ENCODE results near the gene ARL5A.

Gene ARL5A

DNA sequence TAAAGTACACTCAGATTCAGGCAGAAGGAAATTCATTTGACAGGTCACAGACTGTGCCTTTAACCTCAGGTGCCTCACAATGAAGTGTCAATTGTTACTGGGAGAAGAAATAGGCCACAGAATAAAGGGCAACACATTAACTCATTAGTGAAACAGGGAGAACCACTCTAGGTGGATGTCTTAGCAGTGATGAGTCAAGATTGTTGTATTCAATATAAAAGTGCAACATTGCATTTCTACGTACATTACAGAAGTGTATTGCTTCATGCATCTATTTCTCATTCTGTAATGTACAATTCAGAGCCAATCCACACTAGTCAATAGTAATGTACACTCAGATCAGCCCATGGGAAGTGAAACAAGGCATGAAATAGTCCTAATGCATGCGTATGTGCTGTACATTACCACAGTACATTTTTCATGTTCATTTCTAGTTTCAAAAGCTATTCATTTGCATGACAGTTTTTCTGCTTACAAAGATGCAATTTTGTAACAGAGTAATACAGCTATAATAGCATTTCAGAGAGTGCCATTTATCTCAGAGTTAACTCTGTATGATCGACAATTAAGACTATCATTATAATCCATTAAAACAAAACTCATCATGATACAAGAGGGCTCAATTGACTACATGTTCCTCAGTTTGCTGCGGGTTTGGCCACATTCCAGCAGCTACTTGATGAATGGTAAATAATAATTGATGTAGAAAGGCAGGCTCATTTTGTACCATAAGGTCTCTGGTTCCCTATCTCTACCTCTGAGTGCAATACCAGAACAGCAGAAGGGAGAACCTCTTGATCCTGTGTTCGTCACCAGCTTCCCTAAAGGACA lies 12.2 kb upstream of the ARL5A start:
- no peak for DNase-seq

DNA sequence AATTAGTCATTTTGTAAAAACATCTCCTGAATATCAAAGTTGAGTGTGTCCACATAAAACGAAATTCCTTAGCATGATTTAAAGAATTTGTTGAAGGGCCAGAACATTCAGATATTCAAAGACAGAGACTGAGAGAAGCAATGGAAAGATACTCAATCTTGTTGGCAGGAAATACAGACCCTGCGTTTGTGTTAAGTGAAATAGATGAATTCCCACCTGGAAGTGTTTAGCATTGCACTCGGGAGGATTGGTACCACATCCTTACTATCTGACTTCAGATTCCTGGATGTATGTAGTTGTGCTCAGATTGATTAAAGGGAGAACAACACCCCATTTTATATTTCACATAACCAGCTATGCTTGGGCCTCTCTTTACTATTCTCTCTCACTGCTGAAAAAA lies 9.7 kb upstream of the ARL5A start:
- DNase-seq = no peak

DNA sequence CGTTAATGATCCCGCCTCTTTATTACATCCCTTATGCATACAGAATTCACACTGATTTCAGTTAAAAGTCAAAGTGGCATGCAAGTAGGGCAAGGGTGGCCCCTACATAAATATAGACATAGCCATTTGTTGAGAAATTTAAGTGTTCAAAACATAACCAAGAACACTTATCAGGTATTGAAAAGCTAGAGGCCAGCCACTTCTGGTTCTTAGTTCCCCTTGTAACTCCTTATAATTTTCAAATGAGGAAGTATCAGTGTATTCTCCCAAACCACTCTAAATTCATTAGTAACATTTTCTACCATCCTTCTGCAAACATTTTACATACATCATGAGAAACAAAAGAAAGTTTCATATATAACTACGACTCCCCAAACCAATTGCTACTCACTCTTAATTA lies 5.8 kb upstream of the ARL5A start:
- no peak for DNase-seq

DNA sequence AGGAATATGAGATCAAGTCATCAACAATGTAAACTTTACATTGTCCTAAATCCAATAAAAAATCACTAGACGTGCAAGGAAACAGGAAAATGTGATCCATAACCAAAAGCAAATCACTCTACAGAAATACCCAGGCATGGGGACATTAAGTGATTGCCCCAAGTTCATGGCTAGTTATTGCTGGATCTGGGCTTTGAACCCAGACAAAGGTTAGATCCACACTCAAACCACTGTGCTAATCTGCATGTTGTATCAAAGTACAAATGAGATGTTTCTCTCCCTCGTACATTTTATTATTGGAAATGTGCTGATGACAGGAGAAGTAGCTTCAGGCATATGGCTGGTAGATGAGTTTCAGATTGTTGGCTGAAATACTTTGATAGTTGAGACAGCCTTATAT lies 2.7 kb upstream of the ARL5A start:
- no peak for DNase-seq

DNA sequence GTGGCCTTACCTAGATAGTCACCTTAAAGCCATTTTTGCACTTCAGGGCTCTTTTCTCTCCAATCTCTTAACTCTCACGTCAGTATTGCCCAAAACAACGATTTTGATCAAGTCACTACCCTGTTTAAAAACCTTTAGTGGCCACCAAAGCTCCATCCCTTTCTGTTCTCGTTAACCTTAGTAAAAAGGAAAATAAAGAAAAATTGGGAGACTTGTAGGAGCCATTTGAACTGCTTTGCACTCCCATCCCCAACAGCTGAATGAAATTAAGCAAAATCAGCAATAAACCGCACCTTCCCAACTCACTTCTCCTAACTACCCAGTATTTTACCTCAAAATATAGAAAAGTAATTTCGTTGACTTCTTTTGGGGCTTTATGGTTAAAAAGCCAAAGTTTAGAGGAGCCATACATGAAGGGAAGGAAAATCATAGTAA lies 686 bp upstream of the ARL5A start:
- no peak for DNase-seq

DNA sequence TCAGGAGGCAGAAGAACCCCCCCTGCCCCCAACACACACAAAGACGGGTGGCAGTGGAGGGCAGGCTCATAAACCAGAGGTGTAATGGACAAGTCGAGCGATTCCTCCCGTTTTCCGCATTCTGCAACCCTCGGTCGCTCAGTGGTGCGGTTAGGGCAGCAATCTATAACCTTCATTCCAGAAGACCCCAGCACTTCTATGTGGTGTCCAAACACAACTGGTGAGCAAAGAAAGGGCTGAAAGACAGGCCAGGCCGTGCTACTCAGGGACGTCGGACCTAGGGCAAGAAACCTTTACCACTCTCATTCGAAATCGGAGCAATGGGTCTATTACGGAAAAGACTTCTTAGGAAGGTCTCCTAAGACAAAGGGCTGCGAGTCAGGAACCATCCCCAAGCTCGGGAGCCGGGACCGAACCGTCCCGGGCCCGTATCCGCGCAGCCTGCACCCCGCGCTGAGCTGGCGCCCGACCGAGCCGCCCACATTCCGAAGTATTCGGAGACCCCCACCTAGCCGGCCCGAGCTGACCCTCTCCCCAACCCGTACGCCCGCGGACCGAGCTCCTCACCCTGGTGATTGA lies 568 bp downstream of the ARL5A start:
- DNase-seq = peak; percentile 19

DNA sequence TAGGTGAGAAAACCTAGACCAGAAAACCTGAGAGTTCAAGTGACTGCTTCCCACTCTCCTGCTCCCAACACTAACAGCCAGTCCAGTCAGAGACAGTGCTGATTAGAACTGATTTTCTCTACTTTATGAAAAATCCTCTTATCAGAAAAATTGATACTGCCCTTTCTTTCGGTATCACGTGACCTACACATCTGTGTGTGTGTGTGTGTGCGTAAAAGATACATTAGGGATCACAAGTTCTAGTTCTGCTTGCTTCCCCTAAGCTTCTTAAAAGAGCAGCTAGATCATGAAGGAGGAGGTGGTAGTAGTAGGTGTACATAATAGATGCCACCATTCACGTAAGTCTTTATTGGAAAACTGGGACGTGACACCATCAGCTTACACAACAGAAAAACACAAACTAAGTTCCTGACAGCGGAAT lies 1.5 kb downstream of the ARL5A start:
- DNase-seq = no peak

DNA sequence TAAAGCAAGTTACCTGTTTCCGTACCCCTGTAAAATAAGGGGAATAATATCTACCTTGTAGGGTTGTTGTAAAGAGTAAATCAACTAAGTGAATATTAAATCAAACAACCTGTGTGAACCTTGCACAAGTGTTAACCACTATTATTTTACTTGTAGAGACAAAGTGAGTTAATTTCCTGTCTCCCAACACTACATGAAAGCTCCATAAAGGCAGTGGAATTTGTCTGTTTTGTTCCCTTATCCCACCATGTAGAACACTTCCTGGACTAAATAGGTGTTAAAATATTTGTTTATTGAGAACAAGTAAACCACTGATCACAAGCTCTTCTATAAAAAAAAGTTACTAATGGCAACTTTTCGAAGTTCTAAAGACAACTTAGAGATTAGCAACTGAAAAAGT lies 3.3 kb downstream of the ARL5A start:
- no peak for DNase-seq

DNA sequence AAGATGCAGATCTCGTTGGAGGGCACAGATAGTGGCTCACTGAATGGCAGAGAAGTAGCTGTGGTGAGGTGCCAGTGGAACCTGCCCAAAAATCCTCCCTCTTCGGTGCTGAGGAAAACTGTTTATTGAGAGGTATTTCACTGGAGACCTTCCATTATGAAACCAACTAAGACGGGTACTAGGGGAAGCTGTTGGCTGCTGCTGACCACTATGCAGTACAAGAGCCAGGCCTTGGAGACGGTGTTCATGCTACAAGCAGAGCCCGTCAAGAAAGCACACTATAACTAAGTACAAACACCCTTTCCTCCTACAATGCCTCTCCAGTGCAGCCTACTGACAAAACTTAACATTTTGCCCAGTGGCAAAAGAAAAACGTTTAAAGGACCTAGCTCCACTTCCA lies 4.6 kb downstream of the ARL5A start:
- no peak for DNase-seq

DNA sequence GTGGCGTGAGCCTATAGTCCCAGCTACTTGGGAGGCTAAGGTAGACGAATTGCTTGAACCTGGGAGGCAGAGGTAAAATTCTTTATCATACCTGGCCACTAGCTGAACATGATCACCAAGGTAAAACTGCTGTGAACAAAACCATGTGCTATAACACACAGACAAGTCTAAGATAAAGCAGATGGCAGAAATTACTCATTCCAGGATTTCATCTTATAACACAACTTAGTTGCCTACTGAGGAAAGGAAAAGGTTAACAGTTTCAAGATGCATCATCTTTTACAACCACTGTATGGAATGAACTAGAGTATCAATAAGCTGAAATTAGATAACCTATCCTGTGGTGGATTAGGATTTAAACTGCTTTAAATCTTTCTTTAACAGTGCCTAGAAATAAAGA lies 8.3 kb downstream of the ARL5A start:
- DNase-seq = no peak

DNA sequence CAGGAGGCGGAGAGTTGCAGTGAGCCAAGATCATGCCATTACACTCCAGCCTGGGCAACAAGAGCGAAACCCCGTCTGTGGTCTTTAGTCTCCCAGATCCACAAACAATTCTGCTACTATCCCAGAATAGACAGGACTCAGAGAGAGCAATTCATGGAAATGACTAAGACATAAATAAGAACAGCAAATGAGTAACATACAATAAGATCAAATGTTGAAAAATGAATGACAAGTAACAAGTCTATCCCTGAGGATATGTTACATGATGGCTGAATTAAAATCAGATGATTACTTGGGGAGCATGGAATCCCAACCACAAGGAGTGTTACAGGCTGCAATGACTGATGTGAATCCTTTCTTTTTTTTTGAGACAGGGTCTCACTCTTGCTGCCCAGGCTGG lies 10.3 kb downstream of the ARL5A start:
- DNase-seq = no peak

DNA sequence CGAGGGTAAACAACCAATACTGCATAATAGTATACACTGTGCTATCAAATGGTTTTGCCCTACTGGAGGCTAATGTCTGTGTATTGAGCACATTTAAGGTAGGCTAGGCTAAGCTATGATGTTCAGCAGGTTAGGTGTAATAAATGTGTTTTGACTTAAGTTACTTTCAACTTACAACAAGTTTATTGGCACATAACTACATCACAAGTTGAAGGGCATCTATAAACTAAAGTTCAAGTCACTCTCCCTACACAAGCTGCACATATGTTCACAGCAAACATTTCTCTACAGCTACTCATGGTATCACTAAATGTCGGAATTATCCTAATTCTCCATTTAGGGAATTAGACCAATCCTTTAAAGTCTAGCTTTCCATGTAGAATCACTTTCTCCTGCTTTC lies 11.4 kb downstream of the ARL5A start:
- DNase-seq = no peak

DNA sequence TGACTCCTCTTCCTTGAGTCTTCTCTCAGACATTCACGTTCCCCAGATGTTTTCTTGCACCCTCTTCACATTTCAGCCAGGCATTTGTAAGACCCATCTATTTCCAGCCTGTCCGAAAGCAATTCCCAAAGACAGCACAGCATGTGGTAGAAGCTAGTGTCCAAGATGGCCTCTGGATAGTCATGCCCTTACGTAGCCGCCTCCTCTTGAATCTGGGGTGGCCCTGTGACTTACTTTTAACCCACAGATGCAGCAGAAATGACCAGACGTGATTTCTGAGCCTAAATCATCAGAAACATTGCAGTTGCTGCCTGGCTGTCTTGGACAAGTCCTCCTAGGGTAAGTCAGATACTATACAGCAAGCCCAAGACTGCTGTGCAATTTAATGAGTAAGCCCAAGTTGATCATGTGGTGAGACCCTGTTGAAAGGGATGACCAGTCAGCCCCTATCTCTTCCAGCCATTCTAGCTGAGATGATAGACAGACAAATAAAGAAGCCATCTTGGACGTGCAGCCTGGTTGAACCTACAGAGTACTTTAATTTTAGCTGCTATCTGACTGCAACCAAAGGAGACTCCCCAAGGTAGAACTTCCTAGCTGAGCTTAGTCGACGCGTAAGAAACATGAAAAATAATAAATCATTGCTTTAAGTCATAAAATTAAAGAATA lies 12.3 kb downstream of the ARL5A start:
- no peak for DNase-seq

DNA sequence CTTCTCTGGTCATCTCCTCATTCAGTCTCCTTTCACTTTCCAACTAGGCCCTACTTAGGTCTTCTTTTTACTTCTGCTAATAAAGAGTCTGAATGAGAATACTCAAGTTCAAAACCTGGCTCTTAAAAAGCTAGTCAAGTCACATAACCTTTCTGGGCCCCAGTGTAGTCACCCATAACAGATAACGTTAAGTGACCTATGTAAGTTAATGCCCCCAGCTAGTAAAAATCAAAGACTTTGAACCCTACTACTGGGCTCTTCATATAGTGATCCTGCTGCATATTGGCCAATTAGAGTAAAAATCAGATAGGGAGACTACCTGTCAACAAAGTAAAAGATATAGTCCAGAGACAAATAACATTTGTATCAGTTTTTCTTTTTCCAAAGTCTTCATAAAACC lies 17.7 kb downstream of the ARL5A start:
- no peak for DNase-seq

DNA sequence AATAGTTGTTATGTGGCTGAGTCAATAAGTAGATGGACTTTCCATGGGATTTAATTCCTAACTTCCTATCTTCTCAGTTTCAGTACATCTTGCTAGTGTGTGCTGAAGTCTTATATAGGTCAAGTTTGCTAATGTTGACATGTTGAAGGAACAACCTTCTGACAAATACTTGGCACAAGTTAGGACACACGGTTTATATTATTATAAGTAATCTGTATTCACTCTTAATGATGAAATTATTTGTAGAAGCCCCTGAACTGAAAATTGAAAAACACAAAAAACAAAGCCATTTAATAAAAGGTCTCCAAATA lies 19.2 kb downstream of the ARL5A start:
- DNase-seq = no peak

DNA sequence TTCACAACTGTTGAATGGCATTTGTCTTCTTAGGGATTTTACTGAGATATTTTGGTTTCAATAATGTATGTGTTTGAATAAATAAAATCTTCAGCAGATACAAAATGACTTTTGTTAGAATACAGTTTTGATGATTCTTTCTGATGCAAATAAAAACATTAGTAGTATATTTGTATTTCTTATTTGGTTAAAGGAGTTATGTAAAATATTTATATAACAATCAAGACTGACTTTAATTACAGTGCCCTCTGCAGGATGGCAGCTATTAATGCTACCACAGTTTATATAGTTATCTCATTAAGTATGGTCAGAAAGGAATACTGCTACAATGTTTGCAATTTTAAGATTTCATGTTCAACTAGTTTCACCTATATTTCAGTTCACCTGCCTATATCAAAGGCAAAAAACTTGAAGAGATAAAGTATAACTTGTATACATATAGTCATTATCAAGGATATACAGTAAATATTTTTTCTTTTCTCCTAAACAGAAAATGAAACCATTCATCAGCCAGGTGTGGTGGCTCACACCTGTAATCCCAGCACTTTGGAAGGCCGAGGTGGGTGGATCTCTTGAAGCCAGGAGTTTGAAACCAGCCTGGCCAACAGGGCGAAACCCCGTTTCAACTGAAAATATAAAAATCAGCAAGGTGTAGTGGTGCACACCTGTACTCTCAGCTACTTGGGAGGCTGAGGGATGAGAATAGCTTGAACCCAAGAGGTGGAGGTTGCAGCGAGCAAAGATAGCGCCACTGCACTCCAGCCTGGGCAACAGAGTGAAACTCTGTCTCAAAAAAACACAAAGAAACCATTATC lies 19.8 kb downstream of the ARL5A start:
- DNase-seq = no peak

DNA sequence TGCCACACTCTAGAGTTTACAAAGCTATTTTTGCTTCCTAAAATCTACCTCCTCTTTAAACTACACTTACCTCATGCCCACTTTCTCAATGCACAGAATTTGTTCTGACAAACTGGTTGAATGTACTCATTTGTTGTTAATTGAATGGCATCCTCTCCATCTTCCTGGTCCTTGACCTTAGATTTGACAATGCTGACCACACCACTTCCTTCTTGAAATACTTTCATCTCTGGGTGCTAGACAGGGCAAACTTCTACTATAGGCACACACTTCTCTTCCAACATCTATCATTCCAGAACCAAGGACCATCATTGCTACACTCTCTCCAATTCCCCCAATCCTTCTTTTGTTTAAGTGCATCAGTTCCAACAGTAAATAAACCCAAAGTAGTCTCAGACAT lies 22.3 kb downstream of the ARL5A start:
- DNase-seq = no peak

DNA sequence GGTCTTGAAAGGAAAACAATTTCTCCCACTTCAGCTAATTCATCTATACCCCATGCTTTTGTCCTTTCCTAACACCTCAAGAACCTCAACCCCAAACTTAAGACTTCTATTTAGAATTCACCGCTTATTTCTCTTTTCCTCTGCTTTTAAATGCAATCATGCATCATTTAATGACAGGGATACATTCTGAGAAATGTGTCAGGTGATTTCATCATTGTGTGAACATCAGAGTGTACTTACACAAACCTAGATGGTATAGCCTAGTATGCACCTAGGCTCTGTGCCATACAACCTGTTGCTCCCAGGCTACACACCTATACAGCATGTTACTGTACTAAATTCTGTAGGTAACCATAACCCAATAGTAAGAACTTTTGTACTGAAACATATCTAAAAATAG lies 22.9 kb downstream of the ARL5A start:
- no peak for DNase-seq

DNA sequence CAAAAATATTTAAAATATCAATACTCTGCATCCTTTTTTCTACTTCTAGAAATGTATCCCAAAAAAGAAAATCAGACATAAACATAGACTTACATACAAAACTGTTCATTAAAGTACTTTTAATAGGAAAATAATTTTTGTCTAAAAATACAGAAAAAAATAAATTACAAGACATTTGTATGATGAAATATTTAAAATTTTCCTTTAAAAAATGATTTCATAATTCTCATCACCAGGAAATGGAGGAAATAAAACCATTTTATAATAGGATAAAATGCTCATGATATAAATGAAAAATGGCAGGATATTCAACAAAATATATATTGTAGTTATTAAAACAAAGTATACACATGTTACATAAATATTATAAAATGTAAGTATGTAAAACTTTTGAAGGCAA lies 24.4 kb downstream of the ARL5A start:
- DNase-seq = no peak

DNA sequence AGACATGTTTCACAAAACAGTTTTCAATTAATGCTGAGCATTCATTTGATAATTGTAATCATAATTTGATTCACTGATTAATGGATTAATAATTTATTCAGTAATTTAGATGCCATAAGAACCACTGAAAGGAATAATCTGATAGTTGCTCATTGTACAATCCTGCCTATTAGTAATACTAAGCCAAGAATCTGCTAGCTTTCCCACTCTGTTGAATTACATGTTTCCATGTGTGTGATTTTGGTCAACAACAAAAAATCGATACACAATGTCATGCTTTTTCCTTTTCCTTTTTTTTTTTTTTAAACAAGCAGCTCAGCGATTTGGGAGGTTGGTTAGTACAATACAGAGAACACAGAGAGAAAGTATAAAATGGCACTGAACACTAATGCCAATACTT lies 25.9 kb downstream of the ARL5A start:
- DNase-seq = no peak

DNA sequence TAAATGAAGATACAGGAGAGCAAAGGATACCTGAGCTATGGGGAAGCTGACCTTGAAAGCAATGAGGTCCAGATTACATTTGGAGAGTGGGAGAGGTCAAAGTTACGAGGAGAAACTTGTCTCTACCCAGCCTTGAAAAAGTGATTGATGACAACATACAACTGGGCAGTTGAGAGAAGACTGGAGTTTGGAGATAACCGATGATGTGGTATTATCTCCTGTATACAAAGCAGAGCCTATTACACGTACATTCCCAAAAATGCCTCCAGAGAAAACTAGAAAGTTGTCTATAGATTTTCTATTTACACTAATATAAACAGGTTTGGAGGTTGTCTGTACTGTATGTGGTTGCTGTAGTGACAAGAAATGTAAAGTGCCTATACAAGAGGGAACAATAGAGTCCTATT lies 28.3 kb downstream of the ARL5A start:
- DNase-seq = no peak

DNA sequence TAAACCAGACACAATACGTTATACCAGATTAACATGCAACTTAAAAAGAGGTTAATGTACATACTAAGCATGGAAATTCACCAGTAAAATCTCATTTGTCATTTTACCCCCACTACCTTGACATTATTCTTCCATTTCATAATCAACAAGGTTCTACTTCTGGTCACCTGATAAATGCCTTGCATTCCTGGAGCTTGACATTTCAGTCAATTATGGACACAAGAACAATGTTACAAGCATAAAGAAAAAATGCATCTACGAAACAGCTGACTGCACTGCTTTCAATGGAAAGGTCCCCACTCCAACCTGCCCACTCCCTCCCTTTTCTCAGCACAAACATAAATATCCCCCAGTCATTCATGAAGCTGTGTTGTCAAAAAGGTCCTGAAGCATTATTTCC lies 31.4 kb downstream of the ARL5A start:
- DNase-seq = no peak

DNA sequence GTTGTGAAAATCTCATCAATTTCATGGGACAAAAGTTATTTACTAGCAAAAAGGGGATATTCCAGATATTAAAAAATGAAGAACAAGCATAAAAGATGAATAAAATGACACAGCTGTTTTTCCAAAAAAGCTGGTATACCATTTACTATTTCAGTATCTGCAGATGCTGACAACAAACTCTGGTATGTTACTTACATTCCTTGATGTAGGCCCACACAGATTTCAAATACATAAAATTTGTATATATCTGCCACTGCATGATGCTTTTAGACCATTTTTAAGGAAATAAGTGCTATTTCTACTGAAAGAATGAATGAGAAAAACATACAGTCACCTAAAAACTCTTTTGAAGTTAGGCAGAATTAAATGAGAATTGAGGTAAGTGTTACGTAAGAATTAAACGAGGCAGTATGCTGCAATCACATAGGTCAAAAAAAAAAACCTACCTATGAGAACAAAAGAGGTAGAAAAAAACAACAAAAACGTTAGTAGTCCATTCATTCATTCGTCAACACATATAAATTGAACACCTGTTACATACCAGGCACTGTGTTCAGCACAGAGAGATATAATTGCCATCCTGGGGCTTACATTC lies 32.5 kb downstream of the ARL5A start:
- no peak for DNase-seq

All from activated naive CD4-positive, alpha-beta T cell treated with Interleukin-2 at 50 U/mL for 16 hours (primary cell).